ENCODE data around the gene RABGAP1L.

GRCh38 chr1:174206148-174206836 lies 47.0 kb downstream of the RABGAP1L start:
- no peak for TF ChIP-seq EZH2phosphoT487 (IDR thresholded peaks at IDR 0.05)
- no peak for TF ChIP-seq CTCF (IDR thresholded peaks at IDR 0.05)
